Smooth muscle cell (in vitro differentiated cells): Measurements from ENCODE around the gene SFXN1. TPM values are rescaled to one million over a fixed set of nuclear protein-coding genes. Genes with fewer than 3 reads are reported as not detected.

Experiments used
- DNase-seq: peaks from one replicate; lab custom pipeline; 2025; ENCODE audit not compliant: unreplicated experiment; lab: John Stamatoyannopoulos, UW
- H2AFZ ChIP-seq: fragments of 200-600 bp; sonication (generic); 2 replicates; pipeline ENCODE4 v1.6.0; 2016; ENCODE audit warnings: antibody characterized with exemption, low read depth, mild to moderate bottlenecking
- H3F3A ChIP-seq: fragments of 200-600 bp; sonication (generic); 2 replicates; pipeline ENCODE4 v1.6.0; 2017; ENCODE audit warnings: antibody characterized with exemption, low read depth
- H3K27ac ChIP-seq: fragments of 200-600 bp; sonication (generic); 2 replicates; pipeline ENCODE4 v1.5.1; 2016; ENCODE audit warnings: low read depth, mild to moderate bottlenecking
- H3K27me3 ChIP-seq: fragments of 200-600 bp; sonication (generic); 2 replicates; pipeline ENCODE4 v1.6.1; 2016; ENCODE audit warnings: low read depth, mild to moderate bottlenecking
- H3K36me3 ChIP-seq: fragments of 200-600 bp; sonication (generic); 2 replicates; pipeline ENCODE4 v1.5.1; 2016; ENCODE audit warnings: low read depth
- H3K4me1 ChIP-seq: fragments of 200-600 bp; sonication (generic); 2 replicates; pipeline ENCODE4 v1.5.1; 2016; ENCODE audit warnings: low read depth
- H3K4me2 ChIP-seq: fragments of 200-600 bp; sonication (generic); 2 replicates; pipeline ENCODE4 v1.6.0; 2016; ENCODE audit warnings: mild to moderate bottlenecking
- H3K4me3 ChIP-seq: fragments of 200-600 bp; sonication (generic); 2 replicates; pipeline ENCODE4 v1.5.1; 2016; ENCODE audit warnings: mild to moderate bottlenecking
- H3K79me2 ChIP-seq: fragments of 200-600 bp; sonication (generic); 2 replicates; pipeline ENCODE4 v1.6.0; 2016; ENCODE audit warnings: low read depth, mild to moderate bottlenecking
- H3K9ac ChIP-seq: fragments of 200-600 bp; sonication (generic); 2 replicates; pipeline ENCODE4 v1.6.0; 2016; ENCODE audit warnings: low read depth
- H3K9me3 ChIP-seq: fragments of 200-600 bp; sonication (generic); replicated peaks from 2 replicates; pipeline ENCODE4 v1.5.1; 2016; ENCODE audit warnings: low read depth
- H4K20me1 ChIP-seq: fragments of 200-600 bp; sonication (generic); 2 replicates; pipeline ENCODE4 v1.6.0; 2016; ENCODE audit warnings: low read depth
- CTCF ChIP-seq: fragments of 200-600 bp; sonication (generic); IDR thresholded peaks from 2 replicates; pipeline ENCODE4 v1.5.1; 2017; ENCODE audit warnings: borderline replicate concordance, mild to moderate bottlenecking, antibody characterized with exemption; ENCODE audit not compliant: insufficient read depth, poor library complexity, severe bottlenecking
- WGBS: methylation state at CpG from one replicate; pipeline ENCODE4 v1.1.7; 2016; ENCODE audit warnings: low lambda C conversion rate; 5-methylcytosine and 5-hydroxymethylcytosine counted together
- polyA plus RNA-seq: library from polyadenylated mRNA; unstranded; fragments of >200 nt; fragmentation: Nextera tagmentation; extraction: Ambion mirVana; gene quantifications from 2 replicates; pipeline ENCODE4 v1.2.1, GENCODE V29; 2016
- total RNA-seq: library from RNA; depleted of rRNA; stranded (reverse); fragments of >200 nt; gene quantifications from 2 replicates; pipeline ENCODE4 v1.2.3, GENCODE V29; 2014

The SFXN1 gene
- total and polyA plus RNA-seq, 2 experiments from 2014 or later, result 63.9 to 136 TPM

GRCh38 chr5:175460126-175460525 lies 18.2 kb upstream of the SFXN1 start:
- no peak overlapping the region for H2AFZ ChIP-seq
- no peaks in the 10 kb centered on the region for H3K9me3 ChIP-seq
- no peak overlapping the region for H3K4me3 ChIP-seq
- no peaks in the 10 kb centered on the region for H3K36me3 ChIP-seq
- H3K79me2 ChIP-seq, result no peaks in the 10 kb centered on the region
- H3K4me2 ChIP-seq, result no peak overlapping the region
- no peaks in the 10 kb centered on the region for H4K20me1 ChIP-seq
- no peaks in the 10 kb centered on the region for H3K27me3 ChIP-seq
- H3F3A ChIP-seq, result no peaks in the 10 kb centered on the region
- H3K27ac ChIP-seq, result no peak overlapping the region
- DNase-seq, result no peak
- no peak overlapping the region for H3K9ac ChIP-seq
- peak; percentile 51 for TF ChIP-seq CTCF
- WGBS, result 69% methylated on average over 7 of the region's 7 CpGs
- H3K4me1 ChIP-seq, result no peaks in the 10 kb centered on the region

- Histone ChIP-seq H3K79me2 (no peaks in the 10 kb centered on the region), H3K4me3 (no peak overlapping the region), H3K4me2 (no peak overlapping the region), H3K36me3 (no peaks in the 10 kb centered on the region), H2AFZ (no peak overlapping the region), H3K27ac (no peak overlapping the region), H3K9ac (no peak overlapping the region), H3K4me1 (no peaks in the 10 kb centered on the region), H4K20me1 (no peaks in the 10 kb centered on the region), H3K27me3 (no peaks in the 10 kb centered on the region), H3F3A (no peaks in the 10 kb centered on the region), H3K9me3 (no peaks in the 10 kb centered on the region)
- 92% methylated on average over 2 of the region's 2 CpGs for WGBS
- DNase-seq, result no peak
- no peak for TF ChIP-seq CTCF
These were observed 17.8 kb upstream of the SFXN1 start for GRCh38 chr5:175460552-175460951.

- no peaks in the 10 kb centered on the region for H3K9me3 ChIP-seq
- no peaks in the 10 kb centered on the region for H4K20me1 ChIP-seq
- DNase-seq, result no peak
- H2AFZ ChIP-seq, result no peak overlapping the region
- H3K36me3 ChIP-seq, result no peaks in the 10 kb centered on the region
- WGBS, result 95% methylated on average over 13 of the region's 13 CpGs
- H3K27ac ChIP-seq, result no peak overlapping the region
- H3K4me2 ChIP-seq, result no peak overlapping the region
- H3K79me2 ChIP-seq, result no peaks in the 10 kb centered on the region
- no peaks in the 10 kb centered on the region for H3K4me1 ChIP-seq
- no peaks in the 10 kb centered on the region for H3K27me3 ChIP-seq
- H3K4me3 ChIP-seq, result no peak overlapping the region
- no peak for TF ChIP-seq CTCF
- H3F3A ChIP-seq, result no peaks in the 10 kb centered on the region
- no peak overlapping the region for H3K9ac ChIP-seq
These were observed 17.0 kb upstream of the SFXN1 start for GRCh38 chr5:175461370-175461769.

- no peaks in the 10 kb centered on the region for H3K79me2 ChIP-seq
- H3K9me3 ChIP-seq, result no peaks in the 10 kb centered on the region
- H2AFZ ChIP-seq, result no peak overlapping the region
- no peak for TF ChIP-seq CTCF
- H3K4me3 ChIP-seq, result no peak overlapping the region
- H3K27me3 ChIP-seq, result no peaks in the 10 kb centered on the region
- no peaks in the 10 kb centered on the region for H3K4me1 ChIP-seq
- no peaks in the 10 kb centered on the region for H4K20me1 ChIP-seq
- DNase-seq, result no peak
- H3K27ac ChIP-seq, result no peak overlapping the region
- 84% methylated on average over 3 of the region's 3 CpGs for WGBS
- H3K4me2 ChIP-seq, result no peak overlapping the region
- H3K9ac ChIP-seq, result no peak overlapping the region
- no peaks in the 10 kb centered on the region for H3K36me3 ChIP-seq
- no peaks in the 10 kb centered on the region for H3F3A ChIP-seq
These were observed 14.7 kb upstream of the SFXN1 start for GRCh38 chr5:175463641-175464040.
